Gastrocnemius medialis (tissue), 4 donors: Measurements from ENCODE around the gene MKLN1.

Source experiments
- CTCF ChIP-seq, 5 experiments: fragments of 450-650 bp in 3 of 5; fragments of 200-600 bp in 2 of 5; sonication (generic) in 2 of 5; IDR thresholded peaks in 4 of 5; conservative IDR thresholded peaks in 1 of 5; 1 replicate in 4 of 5; 2 replicates in 1 of 5; pipeline ENCODE4 v1.5.1; 2016 to 2019; ENCODE audit warnings: antibody characterized with exemption in 5 of 5, mild to moderate bottlenecking in 3 of 5, moderate library complexity in 3 of 5
- POLR2A ChIP-seq, 2 donors: fragments of 450-650 bp; IDR thresholded peaks; one replicate each; pipeline ENCODE4 v1.6.1; 2017; ENCODE audit warnings: antibody characterized with exemption in 2 of 2, mild to moderate bottlenecking in 2 of 2, moderate library complexity in 2 of 2

GRCh38 chr7:131346885-131347592, 19.4 kb downstream of the MKLN1 start:
- TF ChIP-seq POLR2A (IDR thresholded peaks at IDR 0.05), result no peak
- no peak for TF ChIP-seq CTCF (IDR thresholded peaks at IDR 0.05 in 4 of 5, conservative IDR thresholded peaks at IDR 0.05 in 1 of 5)
